HuH-7.5 (cell line): ENCODE measurements around the gene KRTAP2-2.

Source experiments
- DNase-seq: peaks from one replicate; pipeline ENCODE4 v3.0.0; 2011; ENCODE audit warnings: low spot score

KRTAP2-2 gene

DNA sequence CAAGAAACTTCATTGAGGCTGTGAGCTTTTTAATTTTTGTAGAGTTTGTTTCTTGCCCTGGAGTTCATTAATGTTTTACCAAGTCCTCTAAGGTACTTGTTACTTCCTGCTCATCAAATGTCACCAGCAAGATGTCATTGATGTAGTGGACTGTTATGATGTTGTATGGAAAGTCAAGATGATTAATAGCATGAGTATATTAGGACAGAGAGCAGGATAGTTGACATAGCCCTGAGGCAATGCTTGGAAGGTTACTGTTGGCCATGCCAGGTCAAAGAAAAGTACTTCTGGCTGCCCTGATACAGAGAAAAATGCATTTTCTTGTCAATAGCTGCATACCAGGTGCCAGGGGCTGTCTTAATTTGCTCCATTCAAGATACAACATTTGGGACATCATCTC is 34.7 kb downstream of the KRTAP2-2 start:
- DNase-seq, result no peak

DNA sequence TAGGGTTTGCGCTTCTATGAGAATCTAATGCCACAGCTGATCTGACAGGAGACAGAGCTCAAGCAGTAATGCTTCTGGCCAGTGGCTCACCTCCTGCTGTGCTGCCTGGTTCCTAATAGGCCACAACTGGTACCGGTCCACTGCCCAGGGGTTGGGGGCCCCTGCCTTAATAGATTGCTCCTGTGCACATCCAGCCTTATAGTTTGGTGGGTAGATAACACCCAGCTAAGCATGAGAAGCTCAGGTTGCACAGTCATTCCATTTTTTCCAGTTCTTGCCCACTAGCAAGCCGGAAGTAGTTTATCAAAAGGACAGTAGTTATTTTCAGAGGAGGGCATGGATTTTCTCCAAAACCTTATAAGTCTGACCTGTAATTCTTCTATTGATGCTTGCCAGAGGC is 35.6 kb downstream of the KRTAP2-2 start:
- DNase-seq, result no peak

DNA sequence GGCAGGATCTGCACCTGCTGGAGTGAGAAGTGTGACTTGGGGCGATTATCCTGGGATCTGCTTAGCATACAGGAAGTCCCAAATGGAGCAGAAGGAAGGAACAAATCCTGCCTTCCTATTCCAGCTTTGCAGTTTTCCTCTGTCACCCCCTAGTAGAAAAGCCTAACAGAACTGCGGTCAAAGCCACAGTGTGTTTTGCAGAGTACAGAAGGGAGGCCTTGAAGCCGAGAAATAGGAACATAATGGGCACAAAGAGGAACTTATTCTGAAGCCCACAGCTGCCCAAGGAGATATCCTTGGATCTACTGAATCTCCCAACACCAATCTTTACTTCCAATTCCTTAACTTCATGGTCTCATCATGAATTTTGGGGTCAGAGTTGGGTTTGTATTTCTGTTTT is 36.5 kb downstream of the KRTAP2-2 start:
- no peak for DNase-seq

DNA sequence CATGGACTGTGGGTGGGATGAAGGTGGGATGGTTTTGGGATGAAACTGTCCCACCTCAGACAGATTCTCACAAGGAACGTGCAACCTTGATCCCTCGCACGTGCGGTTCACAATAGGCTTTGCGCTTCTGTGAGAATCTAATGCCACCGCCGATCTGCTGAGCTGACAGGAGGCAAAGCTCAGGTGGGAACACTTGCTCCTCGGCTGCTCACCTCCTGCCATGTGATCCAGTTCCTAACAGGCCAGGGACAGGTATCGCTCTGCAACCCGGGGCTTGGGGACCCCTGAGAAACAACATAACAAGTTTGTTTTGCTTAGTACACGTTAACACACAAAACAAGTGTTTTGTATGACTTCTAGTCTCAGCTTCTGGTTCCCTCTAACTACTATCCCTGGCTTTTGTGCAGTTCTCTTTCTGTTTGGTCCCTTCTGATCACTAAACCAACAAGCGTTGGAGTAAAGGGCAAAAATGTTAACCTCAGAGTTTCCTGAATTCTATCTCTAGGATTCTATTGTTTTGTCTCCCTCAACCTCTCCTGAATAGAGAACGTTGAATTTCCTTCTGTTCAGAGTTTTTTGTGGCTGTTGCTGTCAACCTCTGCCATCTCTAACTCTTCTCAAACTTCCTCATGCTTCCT is 38.3 kb downstream of the KRTAP2-2 start:
- no peak for DNase-seq

DNA sequence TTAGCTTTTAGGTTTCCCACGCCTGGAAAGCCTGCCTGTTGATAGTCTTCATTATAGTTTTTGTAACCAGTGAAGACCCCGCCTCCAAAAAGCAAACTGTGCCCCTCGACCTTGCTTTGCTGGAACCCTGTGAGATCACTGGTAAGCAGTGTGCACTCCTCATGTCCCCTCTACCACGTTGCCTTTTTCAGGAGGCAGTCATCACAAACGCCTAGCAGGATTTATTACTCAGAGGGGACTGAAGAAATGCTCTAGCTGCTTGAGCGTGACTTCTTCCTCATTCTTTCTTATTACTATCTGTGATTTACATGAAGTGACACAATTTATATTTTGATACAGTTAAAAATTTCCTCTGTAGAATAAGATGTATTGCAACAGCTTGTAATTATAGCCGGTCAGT is 39.6 kb downstream of the KRTAP2-2 start:
- DNase-seq, result no peak

DNA sequence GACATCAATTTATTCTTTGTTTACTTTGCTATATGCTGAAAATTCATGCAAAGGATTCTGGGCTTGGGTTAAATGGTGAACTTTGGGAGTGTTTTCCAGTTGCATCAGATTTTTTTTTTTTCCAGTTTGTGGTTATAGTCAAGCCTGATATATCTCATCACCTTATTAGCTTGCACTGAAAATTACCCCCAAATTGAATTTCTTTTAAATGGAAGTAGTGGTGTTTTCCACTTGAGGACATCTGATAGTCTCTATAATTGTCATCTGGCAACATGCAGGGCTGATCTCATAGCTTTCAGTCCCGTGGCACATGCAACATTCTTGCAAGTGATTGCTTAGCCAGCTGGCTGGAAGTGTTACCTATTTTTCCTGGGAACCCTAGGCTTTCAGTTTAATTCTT is 41.4 kb downstream of the KRTAP2-2 start:
- DNase-seq, result no peak

DNA sequence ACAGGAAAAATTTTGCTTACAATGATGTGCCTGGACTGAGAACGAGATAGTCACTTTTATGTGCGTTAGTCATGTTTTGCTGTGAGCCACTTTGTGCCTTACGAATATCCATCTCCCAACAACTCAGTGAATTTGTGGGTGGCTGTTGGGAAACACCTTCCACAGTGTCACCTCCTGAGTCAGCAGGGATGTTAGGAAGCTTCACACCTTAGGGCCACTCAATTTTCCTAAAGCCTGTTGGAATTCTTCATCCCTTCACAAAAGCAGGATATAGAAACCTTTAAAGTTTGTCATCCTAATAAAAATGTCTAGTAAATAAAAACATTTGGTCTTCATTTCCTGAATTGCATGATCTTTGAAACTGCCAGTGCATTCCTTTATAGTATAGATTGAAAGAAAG is 41.8 kb downstream of the KRTAP2-2 start:
- DNase-seq, result no peak

DNA sequence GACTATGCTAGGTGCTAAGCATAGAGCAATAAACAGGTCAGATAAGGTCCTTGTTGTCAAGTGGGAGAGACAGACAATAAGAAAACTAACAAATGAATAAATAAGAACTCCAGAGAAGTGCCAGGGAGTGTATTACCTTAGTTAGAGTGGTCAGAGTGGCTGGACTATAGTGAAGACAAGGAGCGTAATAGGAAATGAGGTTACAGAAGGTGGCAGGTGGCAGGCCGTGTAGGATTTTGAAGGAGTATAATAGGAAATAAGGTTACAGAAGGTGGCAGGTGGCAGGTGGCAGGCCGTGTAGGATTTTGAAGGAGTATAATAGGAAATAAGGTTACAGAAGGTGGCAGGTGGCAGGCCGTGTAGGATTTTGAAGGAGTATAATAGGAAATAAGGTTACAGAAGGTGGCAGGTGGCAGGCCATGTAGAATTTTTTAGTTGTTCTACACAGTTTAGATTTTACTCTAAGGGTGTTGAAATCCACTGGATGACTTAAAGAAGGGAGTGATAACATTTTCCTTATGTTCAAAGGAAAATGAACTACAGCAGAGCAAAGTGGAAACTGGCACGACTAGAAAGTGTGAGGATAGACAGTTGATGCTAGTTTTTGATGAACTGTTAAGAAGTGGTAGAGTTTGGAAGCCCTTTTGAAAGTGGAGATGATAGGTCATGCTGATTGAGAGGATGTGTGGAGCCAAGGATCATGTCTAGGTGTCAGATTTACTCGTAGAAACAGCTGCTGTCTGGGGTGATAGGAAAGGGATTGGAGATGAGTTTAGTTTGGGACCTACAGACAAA is 42.5 kb downstream of the KRTAP2-2 start:
- no peak for DNase-seq

DNA sequence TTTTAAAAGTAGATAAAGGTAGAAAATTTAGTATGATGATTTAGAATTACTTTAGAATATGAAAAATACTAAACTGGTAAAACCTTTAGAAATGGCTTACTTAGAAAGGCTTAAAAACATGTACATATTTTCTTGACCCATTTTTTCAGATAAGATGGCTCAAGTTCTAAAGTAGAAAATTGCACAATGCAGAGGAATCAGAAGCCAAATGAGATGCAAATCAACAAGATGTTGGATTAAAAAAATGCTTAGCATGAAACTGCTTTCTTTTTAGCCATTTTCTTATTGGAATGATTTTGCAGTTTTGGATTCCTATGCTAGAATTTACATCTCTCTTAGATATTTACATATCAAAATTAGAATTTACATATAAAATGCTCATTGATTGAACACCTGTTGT is 44.6 kb downstream of the KRTAP2-2 start:
- no peak for DNase-seq

DNA sequence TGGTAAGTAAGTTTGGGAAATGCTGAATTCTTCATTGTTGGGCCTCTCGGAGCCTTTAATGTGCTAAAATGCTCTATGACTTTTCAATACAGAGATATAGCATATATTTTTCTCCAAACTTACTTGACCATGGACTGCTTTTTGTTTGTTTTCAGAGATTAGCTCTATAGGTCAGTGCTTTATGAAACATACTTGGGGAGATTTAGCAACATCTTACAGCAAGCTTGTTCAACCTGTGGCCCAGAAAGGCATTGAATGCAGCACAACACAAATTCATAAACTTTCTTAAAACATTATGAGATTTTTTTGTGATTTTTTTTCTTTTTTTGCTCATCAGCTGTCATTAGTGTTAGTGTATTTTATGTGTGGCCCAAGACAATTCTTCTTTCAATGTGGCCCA is 45.1 kb downstream of the KRTAP2-2 start:
- no peak for DNase-seq

DNA sequence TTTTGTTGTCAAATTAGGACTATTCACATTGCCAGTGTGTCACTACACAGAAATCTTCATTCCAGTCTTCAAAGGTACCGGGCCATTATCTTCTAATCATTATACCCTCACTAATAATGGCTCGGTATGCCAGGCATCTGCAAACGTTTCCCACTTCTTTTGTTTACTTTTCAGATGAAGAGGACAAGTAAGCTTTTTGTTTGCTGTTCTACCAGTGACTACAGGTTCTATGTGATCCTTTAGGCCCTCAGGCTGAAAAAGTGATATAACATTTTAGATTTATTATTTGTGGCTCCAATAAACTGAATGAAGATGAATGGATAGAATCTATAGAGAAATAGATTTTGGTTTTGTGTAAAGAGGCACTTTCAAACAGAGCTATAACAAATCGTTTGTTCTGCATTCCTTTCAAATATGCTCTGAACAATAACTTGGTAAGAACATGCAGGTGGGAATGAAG is 45.7 kb downstream of the KRTAP2-2 start:
- peak; percentile 8 for DNase-seq

DNA sequence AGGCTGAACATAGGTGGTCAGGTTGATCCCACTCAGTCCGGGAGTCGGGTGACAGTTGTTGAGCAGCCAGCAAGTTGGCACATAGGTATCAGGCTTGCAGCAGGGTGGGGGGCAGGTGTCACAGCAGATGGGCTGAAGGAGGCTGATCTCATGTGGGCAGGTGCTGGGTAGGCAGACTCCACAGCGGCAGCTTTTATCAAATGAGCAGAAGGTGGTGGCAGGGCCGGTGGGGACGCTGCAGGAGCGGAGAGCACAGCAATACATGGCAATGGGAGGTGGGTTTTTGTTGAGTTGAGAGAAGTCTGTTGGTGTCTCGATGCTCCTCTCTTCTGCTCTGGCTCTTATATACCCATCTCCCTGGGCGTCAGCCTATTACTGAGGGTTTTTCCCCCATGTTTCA is 46.2 kb downstream of the KRTAP2-2 start, which contains the start of gene KRTAP3-1:
KRTAP3-1 (minus strand) TSS at position 318 of the 400 bp plus-strand sequence; CDS start at position 264, 54 bp downstream.
- DNase-seq, result no peak
